Measurements from ENCODE around the gene COX8A. TPM values are rescaled to one million over a fixed set of nuclear protein-coding genes. Genes with fewer than 3 reads are reported as not detected.

COX8A gene
- total RNA-seq, 1 donor from 2014 or later = 1,107 TPM

GRCh38 chr11:63999349-64000025, 25.1 kb downstream of the COX8A start:
- intact Hi-C loops (cut with micrococcal nuclease) = loop anchor here (5.0 kb wide), 1 partner anchor 153 kb away; no protein-coding TSS in a partner anchor
- DNase-seq (peak; percentile 67), ATAC-seq (peak; percentile 44)

GRCh38 chr11:64000026-64000739, 25.8 kb downstream of the COX8A start:
- intact Hi-C loops (cut with micrococcal nuclease) = loop anchor here (5.0 kb wide), 1 partner anchor 152 kb away; no protein-coding TSS in a partner anchor
- peak; percentile 88 for ATAC-seq
- DNase-seq = peak; percentile 86

- DNase-seq (no peak), ATAC-seq (peak; percentile 6)
- intact Hi-C loops (cut with micrococcal nuclease) = loop anchor here (5.0 kb wide), 1 partner anchor 151 kb away; no protein-coding TSS in a partner anchor
Observed at GRCh38 chr11:64000740-64001483, 26.5 kb downstream of the COX8A start.

GRCh38 chr11:64001484-64002420, 27.3 kb downstream of the COX8A start:
- ATAC-seq = no peak
- intact Hi-C loops (cut with micrococcal nuclease) = loop anchor here (5.0 kb wide), 1 partner anchor 151 kb away; no protein-coding TSS in a partner anchor
- DNase-seq = peak; percentile 58

GRCh38 chr11:64003807-64004589, 29.6 kb downstream of the COX8A start:
- DNase-seq (no peak), ATAC-seq (no peak)
- intact Hi-C loops (cut with micrococcal nuclease) = loop anchor here (5.0 kb wide), 1 partner anchor 148 kb away; no protein-coding TSS in a partner anchor

- intact Hi-C loops (cut with micrococcal nuclease) = loop anchor here (5.0 kb wide), 1 partner anchor 148 kb away; no protein-coding TSS in a partner anchor
- DNase-seq (no peak), ATAC-seq (no peak)
Observed at GRCh38 chr11:64004590-64004984, 30.2 kb downstream of the COX8A start.

- DNase-seq (no peak), ATAC-seq (no peak)
- intact Hi-C loops (cut with micrococcal nuclease) = no loop called here
Observed at GRCh38 chr11:64005691-64006090, 31.3 kb downstream of the COX8A start.

- ATAC-seq (no peak), DNase-seq (no peak)
Observed at GRCh38 chr11:64006398-64006797, 32.0 kb downstream of the COX8A start.

GRCh38 chr11:64007160-64007628, 32.8 kb downstream of the COX8A start:
- intact Hi-C loops (cut with micrococcal nuclease) = no loop called here
- DNase-seq = no peak
- ATAC-seq = peak; percentile 35

More at GRCh38 chr11:64006398-64006797, 32.0 kb downstream of the COX8A start:
- intact Hi-C loops (cut with micrococcal nuclease) = no loop called here

- intact Hi-C loops (cut with micrococcal nuclease) = no loop called here
- DNase-seq (peak; percentile 91), ATAC-seq (peak; percentile 91)
Observed at GRCh38 chr11:64007629-64008282, 33.3 kb downstream of the COX8A start.

GRCh38 chr11:64008283-64008913, 34.0 kb downstream of the COX8A start:
- no peak for ATAC-seq
- DNase-seq = no peak
- intact Hi-C loops (cut with micrococcal nuclease) = no loop called here

- no peak for DNase-seq
- intact Hi-C loops (cut with micrococcal nuclease) = no loop called here
Observed at GRCh38 chr11:64008914-64009633, 34.7 kb downstream of the COX8A start.

GRCh38 chr11:64009710-64010109, 35.3 kb downstream of the COX8A start:
- intact Hi-C loops (cut with micrococcal nuclease) = no loop called here
- no peak for ATAC-seq
- no peak for DNase-seq

More at GRCh38 chr11:64008914-64009633, 34.7 kb downstream of the COX8A start:
- ATAC-seq = no peak

GRCh38 chr11:64010783-64011182, 36.4 kb downstream of the COX8A start:
- ATAC-seq (no peak), DNase-seq (no peak)
- intact Hi-C loops (cut with micrococcal nuclease) = no loop called here

- intact Hi-C loops (cut with micrococcal nuclease) = no loop called here
- DNase-seq (no peak), ATAC-seq (no peak)
Observed at GRCh38 chr11:64011371-64011770, 37.0 kb downstream of the COX8A start.

Data from left ventricle myocardium superior (tissue), 1 donor.